22Rv1 (cell line): ENCODE results near the gene RASGRF1.

Source experiments
- H3K27ac ChIP-seq: fragments of 450-650 bp; 2 replicates; pipeline ENCODE4 v1.5.1; 2017
- CTCF ChIP-seq: fragments of 450-650 bp; IDR thresholded peaks from 2 replicates; pipeline ENCODE4 v1.5.1; 2017; ENCODE audit warnings: mild to moderate bottlenecking
- ZFX ChIP-seq: fragments of 450-650 bp; IDR thresholded peaks from 2 replicates; pipeline ENCODE4 v1.6.1; 2017; ENCODE audit warnings: antibody characterized with exemption, borderline replicate concordance

Gene RASGRF1

GRCh38 chr15:79067072-79067833 lies 23.3 kb downstream of the RASGRF1 start:
- TF ChIP-seq ZFX (no peak), CTCF (no peak)

GRCh38 chr15:79066391-79067071 lies 24.0 kb downstream of the RASGRF1 start:
- no peak overlapping the region for H3K27ac ChIP-seq
- TF ChIP-seq ZFX = no peak
- no peak for TF ChIP-seq CTCF

More at GRCh38 chr15:79067072-79067833, 23.3 kb downstream of the RASGRF1 start:
- H3K27ac ChIP-seq = no peak overlapping the region

- H3K27ac ChIP-seq = no peak overlapping the region
- TF ChIP-seq ZFX = no peak
- TF ChIP-seq CTCF = no peak
These were observed 24.7 kb downstream of the RASGRF1 start for GRCh38 chr15:79065706-79066376.

GRCh38 chr15:79065361-79065705 lies 25.2 kb downstream of the RASGRF1 start:
- TF ChIP-seq CTCF (no peak), ZFX (no peak)
- H3K27ac ChIP-seq = no peak overlapping the region

- no peak overlapping the region for H3K27ac ChIP-seq
- TF ChIP-seq ZFX = no peak
These were observed 26.1 kb downstream of the RASGRF1 start for GRCh38 chr15:79064496-79064895.

GRCh38 chr15:79060175-79060574 lies 30.4 kb downstream of the RASGRF1 start:
- H3K27ac ChIP-seq = no peak overlapping the region
- no peak for TF ChIP-seq CTCF
- TF ChIP-seq ZFX = no peak

- TF ChIP-seq ZFX (no peak), CTCF (no peak)
- no peak overlapping the region for H3K27ac ChIP-seq
These were observed 31.5 kb downstream of the RASGRF1 start for GRCh38 chr15:79059081-79059572.
